Femur (tissue), 1 donor: ENCODE measurements around the gene FLT1.

Experiments
- DNase-seq: peaks from one replicate; pipeline ENCODE4 v3.0.0-alpha.2; 2017

Gene FLT1

GRCh38 chr13:28457521-28457920 lies 37.4 kb downstream of the FLT1 start:
- DNase-seq, result no peak

GRCh38 chr13:28455580-28456194 lies 39.2 kb downstream of the FLT1 start:
- no peak for DNase-seq

DNA sequence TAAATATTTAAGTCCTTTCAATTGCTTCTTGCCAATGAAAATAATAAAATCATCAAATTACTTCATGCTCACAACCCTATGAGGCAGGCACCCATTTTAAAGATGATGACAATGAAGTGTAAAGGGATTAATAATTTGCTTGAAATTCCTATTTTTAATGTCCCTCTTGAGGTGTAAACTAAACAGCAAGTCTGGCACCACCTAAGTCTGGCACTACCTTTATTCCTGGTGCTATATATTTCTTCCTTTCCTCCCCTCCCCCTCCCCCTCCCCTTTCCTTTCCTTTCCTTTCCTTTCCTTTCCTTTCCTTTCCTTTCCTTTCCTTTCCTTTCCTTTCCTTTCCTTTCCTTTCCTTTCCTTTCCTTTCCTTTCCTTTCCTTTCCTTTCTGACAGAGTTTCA lies 42.2 kb downstream of the FLT1 start:
- DNase-seq, result no peak

DNA sequence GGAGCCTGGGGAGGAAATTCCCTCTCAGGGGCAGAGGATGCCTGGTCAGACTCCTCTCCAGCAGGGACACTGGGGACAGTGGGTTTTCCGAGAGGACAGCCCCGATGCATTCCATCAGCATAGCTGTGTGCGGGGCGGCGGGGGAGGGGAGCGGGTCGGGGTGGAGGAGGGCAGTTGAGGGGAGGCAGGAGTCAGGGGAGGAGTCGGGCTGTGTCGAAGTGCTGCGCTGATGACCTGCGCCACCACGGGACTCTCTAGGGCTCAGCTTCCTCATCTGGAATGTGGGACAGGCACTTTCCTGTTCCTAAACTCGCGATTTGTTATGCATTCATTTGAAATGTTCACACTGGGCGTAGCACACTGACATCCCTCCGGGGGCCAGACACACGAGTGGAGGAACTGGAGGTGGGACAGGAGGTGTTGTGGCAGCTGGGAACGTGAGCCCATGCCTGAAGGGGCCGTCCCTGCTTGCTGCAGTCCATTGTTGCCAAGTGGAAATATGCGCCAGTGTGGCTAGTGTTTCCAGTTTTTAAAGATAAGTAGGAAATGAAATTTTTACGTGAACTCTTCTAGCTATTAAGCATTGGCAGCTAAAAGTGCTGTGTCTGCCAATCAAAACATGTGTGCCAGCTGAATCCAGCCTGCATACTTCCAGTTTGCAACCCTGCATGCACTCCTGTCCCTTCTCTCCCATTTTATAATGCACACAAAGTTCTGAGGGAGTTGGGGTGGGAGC lies 43.3 kb downstream of the FLT1 start:
- DNase-seq, result peak; percentile 30

GRCh38 chr13:28449826-28450773 lies 44.8 kb downstream of the FLT1 start:
- no peak for DNase-seq

DNA sequence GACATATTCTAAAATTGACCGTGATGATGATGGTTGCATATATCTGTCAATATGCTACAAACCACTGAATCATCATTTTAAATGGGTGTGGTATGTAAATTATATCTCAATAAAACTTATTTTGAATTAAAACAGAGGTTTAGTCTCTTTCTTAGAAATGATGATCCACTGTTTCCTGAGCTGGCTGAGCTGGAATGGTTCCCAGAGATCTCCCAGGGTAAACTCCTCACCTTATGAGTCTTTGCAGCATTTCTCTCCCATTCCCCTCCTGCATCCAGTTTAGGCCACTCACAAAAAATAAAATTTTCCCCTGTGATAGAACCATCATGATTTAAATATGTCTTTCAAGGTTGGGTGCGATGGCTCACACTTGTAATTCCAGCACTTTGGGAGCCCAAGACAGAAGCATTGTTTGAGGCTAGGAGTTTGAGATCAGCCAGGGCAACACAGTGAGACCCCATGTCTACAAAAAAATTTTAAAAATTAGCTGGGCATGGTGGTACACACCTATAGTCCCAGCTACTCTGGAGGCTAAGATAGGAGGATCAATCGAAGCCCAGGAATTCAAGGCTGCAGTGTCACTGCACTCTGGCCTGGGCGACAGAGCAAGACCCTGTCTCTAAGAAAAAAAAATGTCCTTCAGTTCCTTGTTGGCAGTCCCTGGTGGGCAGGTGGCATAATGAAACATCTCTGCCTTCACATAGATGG lies 46.1 kb downstream of the FLT1 start:
- no peak for DNase-seq

- DNase-seq, result no peak
Measured at GRCh38 chr13:28447989-28448388, 46.9 kb downstream of the FLT1 start.

DNA sequence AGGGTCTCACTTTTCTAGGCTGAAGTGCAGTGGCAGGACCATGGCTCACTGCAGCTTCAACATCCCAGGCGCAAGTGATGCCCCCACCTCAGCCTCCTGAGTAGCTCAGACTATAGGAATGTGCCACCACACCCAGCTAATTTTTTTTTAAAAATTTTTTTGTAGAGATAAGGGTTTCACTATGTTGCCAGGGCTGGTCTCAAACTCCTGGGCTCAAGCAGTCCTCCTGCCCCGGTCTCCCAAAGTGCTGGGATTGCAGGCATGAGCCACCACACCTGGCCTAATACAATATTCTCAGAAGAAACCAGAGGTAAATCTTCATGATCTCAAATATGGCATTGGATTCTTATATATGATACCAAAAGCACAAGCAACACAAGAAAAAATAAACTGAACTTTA lies 47.7 kb downstream of the FLT1 start:
- DNase-seq, result no peak

GRCh38 chr13:28442839-28443238 lies 52.1 kb downstream of the FLT1 start:
- no peak for DNase-seq

DNA sequence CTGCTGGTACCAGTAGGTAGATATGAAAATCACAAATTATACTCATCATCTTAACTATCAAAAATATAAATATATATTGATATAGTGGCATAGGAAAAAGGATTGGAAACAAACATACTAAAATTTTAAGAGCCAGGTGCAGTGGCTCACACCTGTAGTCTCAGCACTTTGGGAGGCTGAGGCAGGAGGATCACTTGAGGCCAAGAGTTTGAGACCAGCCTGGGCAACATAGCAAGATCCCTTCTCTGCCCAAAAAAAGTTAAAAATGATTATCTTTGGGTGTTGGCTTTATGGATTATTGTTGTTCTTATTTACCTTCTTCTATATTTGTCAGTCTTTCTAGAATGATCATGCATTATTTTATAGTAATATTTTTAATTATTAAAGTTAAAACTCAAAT lies 53.4 kb downstream of the FLT1 start:
- DNase-seq, result no peak

- DNase-seq, result no peak
Measured at GRCh38 chr13:28440774-28441504, 54.0 kb downstream of the FLT1 start.

DNA sequence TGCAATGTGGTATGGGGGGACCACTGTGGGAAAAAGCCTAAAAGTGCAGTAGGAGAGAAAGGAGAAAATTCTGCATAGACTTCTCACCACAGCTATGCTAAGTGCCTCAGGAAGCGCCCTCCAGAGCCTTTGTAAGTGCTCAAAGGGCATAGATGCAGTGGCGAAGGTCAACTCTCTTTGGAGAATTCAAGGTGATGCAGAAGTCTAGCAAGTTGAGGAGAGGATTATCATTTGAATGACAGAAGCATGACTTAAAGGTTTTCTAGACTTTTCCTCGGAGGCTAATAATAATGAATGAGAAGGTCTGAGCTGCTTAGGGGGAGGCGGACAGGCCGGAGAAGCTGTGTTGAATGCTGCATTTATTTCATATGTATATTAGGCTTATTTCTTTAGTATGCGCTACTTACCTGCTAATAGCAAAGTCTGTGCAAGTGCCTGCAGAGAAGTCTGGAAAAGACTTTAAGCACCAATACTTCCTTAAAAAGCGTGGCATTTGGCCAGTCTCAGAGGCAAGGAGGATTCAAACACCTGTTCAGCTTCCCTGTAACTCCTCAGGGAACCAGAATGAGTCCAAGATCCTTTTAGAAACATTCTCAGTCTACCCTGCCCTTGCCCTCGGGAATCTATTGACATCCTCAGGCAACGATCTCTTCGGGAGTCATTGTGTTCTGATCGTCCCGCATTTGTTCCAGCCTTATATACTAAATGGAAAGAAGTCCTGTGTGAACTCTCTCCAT lies 56.2 kb downstream of the FLT1 start:
- no peak for DNase-seq

GRCh38 chr13:28438067-28438466 lies 56.9 kb downstream of the FLT1 start:
- DNase-seq, result no peak

DNA sequence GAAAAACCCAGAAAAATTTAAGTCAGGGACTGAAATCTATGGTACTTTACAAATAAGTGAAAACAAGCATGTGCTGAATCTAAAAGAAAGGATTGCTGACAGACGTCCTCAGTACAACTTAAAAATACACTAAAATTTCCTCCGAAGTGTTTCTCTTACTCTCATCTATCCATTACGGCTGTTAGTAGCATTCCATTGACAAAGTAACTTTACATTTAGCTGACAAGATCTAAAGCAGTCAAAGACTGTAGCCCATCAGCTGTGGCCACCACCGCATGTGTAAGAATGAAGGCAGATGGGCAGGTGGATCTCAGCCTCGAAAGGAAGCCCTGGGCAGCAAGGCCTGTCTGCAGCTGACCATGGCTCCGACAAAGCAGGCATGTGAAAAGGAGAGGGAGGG lies 59.0 kb downstream of the FLT1 start:
- no peak for DNase-seq

- DNase-seq, result no peak
Measured at GRCh38 chr13:28434926-28435325, 60.0 kb downstream of the FLT1 start.

- no peak for DNase-seq
Measured at GRCh38 chr13:28432816-28433560, 61.9 kb downstream of the FLT1 start.

DNA sequence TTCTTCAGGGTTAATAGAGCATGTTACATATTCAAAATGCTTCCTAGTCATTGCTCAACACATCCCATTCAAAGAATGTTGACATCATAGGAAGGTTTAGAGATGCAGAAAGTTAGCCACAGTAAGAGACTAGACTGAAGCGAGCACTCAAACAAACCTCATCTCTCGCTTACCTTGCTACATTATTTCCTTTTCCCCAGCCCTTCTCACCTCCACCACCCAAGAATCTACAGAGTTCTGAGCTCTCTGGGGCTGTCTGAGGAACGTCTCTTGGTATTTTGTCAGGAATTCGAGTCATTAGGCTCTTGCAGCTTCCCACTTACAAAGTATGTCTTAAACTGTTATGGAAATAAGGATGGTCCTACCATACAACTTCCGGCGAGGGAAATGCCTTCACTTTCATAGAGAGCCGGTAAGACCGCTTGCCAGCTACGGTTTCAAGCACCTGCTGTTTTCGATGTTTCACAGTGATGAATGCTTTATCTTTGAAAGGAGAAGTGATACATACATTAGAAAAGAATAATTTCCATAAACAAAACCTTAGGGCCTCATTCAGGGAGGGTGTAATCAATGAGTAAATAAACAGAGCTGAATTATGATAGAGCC lies 65.1 kb downstream of the FLT1 start:
- no peak for DNase-seq

DNA sequence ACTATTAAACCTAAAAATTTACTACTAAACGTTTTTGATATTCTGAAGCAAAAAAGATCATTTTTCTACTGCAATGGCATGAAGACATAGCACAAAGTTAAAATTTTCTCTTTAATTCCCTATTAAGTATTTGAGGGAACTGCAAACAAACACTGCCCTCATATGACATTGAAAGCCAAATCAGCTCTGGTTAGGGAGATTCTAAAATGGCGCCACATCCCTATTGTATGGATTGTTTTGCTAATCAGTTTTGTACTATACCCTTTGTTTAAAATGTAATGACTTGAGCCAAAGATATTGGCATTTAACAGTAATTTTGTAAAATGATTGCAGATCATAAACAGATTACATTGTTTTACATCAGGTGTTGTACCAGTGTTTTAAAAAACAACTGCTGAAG lies 65.8 kb downstream of the FLT1 start:
- no peak for DNase-seq

DNA sequence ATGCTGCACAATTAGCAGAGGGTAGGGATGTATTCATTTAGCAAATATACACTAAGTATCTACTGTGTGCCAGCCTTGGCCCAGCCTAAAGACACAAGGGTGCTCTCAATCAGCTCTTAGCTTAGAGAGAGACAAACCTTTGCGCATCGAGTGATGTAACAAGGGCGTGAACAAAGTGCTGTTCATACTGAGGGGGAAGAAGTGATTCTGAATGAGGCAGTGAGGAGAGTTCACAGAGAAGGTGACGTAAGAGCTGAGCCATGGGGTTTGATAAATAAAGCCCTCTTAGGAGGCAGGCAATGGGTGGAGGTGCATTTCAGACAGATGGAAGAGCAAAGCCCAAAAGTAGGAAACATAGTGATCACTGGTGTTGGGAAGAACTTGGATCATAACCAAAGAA lies 68.5 kb downstream of the FLT1 start:
- DNase-seq, result no peak

GRCh38 chr13:28425793-28426192 lies 69.1 kb downstream of the FLT1 start:
- DNase-seq, result no peak
